ENCODE measurements around the gene NXT1. TPM values are rescaled to one million over a fixed set of nuclear protein-coding genes. Genes with fewer than 3 reads are reported as not detected.

NXT1 gene
- total RNA-seq, 1 experiment from 2014 or later = 7.9 TPM

DNA sequence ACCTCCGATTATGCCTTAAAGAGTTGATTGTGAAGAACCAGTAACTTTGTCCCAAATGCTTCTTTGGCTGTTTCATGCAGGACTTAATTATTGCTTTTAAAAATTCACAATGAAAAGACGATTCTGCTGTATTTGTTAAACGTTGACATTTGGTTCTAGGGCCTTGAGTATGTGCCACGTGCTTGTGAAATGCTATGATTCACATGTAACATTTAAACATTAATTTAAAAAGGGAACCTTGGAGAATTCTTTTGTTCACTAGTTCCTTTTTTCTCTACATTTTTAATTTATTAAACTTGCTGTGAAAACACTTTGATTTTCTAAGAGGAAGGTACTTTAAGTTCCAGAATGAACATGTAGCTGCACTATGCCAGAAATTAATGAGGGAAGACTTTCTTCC is 20.9 kb downstream of the NXT1 start:
- no peak for DNase-seq
- no peak overlapping the region for H3K27ac Mint-ChIP-seq (ENCODE audit: unreplicated experiment)
- H3K36me3 Mint-ChIP-seq (ENCODE audit: insufficient read depth, unreplicated experiment) = no peaks in the 10 kb centered on the region
- H3K4me3 Mint-ChIP-seq (ENCODE audit: low read depth, unreplicated experiment) = no peak overlapping the region
- intact Hi-C loops (cut with micrococcal nuclease; ENCODE audit: unreplicated experiment) = no loop called here
- no peaks in the 10 kb centered on the region for H3K9me3 Mint-ChIP-seq (ENCODE audit: low read depth, unreplicated experiment)
- BruUV-seq (replicated peaks) = no TSS peak
- CTCF ChIA-PET = no interaction called here
- no peaks in the 10 kb centered on the region for H3K4me1 Mint-ChIP-seq (ENCODE audit: low read depth, unreplicated experiment)
- TF ChIP-seq, protein P1, sequence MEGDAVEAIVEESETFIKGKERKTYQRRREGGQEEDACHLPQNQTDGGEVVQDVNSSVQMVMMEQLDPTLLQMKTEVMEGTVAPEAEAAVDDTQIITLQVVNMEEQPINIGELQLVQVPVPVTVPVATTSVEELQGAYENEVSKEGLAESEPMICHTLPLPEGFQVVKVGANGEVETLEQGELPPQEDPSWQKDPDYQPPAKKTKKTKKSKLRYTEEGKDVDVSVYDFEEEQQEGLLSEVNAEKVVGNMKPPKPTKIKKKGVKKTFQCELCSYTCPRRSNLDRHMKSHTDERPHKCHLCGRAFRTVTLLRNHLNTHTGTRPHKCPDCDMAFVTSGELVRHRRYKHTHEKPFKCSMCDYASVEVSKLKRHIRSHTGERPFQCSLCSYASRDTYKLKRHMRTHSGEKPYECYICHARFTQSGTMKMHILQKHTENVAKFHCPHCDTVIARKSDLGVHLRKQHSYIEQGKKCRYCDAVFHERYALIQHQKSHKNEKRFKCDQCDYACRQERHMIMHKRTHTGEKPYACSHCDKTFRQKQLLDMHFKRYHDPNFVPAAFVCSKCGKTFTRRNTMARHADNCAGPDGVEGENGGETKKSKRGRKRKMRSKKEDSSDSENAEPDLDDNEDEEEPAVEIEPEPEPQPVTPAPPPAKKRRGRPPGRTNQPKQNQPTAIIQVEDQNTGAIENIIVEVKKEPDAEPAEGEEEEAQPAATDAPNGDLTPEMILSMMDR (IDR thresholded peaks at IDR 0.05; ENCODE audit: unreplicated experiment) = no peak
- H3K27me3 Mint-ChIP-seq (ENCODE audit: unreplicated experiment) = no peaks in the 10 kb centered on the region

DNA sequence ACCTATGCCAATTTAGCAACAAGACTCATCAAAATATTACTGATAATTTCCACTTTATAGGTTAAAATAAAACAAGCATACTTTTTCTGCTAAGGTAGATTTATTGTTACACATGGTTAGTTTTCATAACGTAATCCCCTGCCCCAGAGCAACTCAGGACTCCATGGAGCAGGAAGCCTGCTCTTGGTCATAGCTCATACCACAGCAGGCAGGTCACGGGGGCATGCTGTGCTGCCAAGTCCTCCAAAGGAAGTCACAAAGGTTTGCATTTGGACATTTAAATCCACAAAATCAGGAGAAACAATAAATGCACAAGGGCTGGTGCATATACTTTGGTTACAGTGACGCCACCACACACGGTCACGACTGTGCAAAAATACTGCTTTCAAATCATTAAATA is 23.9 kb downstream of the NXT1 start:
- Mint-ChIP-seq H3K4me1 (ENCODE audit: low read depth, unreplicated experiment) (no peaks in the 10 kb centered on the region), H3K27me3 (ENCODE audit: unreplicated experiment) (no peaks in the 10 kb centered on the region), H3K4me3 (ENCODE audit: low read depth, unreplicated experiment) (no peak overlapping the region), H3K27ac (ENCODE audit: unreplicated experiment) (no peak overlapping the region), H3K9me3 (ENCODE audit: low read depth, unreplicated experiment) (no peaks in the 10 kb centered on the region), H3K36me3 (ENCODE audit: insufficient read depth, unreplicated experiment) (no peaks in the 10 kb centered on the region)
- no peak for DNase-seq
- CTCF ChIA-PET = no interaction called here
- intact Hi-C loops (cut with micrococcal nuclease; ENCODE audit: unreplicated experiment) = no loop called here
- no TSS peak for BruUV-seq (replicated peaks)
- TF ChIP-seq, protein P1 (IDR thresholded peaks at IDR 0.05; ENCODE audit: unreplicated experiment) = no peak

DNA sequence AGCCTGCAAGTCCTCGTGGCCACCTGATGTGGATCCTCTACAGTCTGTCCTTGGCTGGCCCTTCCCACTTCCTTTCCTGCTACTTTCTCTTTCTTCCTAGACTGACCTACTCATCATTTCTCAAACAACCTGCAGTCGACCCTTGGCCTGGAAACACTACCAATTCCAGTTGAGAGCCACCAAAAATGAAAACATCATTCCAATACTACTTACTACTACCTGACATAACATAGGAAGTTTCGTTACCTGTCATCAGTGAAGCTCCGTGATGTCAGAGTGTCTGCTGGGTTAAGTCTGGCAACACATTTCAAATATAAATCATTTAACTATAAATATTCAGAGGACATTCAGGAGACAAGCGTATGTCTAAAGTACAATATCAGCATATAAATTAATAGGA is 25.2 kb downstream of the NXT1 start:
- Mint-ChIP-seq H3K27me3 (ENCODE audit: unreplicated experiment) (no peaks in the 10 kb centered on the region), H3K4me3 (ENCODE audit: low read depth, unreplicated experiment) (no peak overlapping the region), H3K9me3 (ENCODE audit: low read depth, unreplicated experiment) (no peaks in the 10 kb centered on the region), H3K36me3 (ENCODE audit: insufficient read depth, unreplicated experiment) (no peaks in the 10 kb centered on the region), H3K27ac (ENCODE audit: unreplicated experiment) (no peak overlapping the region), H3K4me1 (ENCODE audit: low read depth, unreplicated experiment) (no peaks in the 10 kb centered on the region)
- BruUV-seq (replicated peaks) = no TSS peak
- intact Hi-C loops (cut with micrococcal nuclease; ENCODE audit: unreplicated experiment) = no loop called here
- TF ChIP-seq, protein P1 (IDR thresholded peaks at IDR 0.05; ENCODE audit: unreplicated experiment) = no peak
- CTCF ChIA-PET = no interaction called here
- no peak for DNase-seq

DNA sequence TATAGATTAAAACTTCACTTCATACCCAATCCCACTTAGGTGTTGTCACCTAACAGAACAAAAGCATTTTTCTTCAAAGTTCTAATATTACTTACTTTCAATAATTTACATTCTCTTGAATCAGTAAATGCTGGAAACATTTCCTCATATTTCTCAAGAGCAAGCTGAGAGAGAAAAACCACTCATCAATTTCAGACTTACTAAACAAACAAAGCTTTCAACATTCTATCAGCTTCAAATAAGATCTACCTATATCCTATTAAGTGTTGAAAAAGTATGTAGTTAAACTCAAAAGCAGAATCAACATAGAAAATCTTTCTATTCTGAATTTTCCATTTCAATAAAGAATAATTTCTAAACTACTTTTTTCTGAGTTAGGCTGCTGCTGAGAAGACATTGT is 29.2 kb downstream of the NXT1 start:
- CTCF ChIA-PET = no interaction called here
- H3K27me3 Mint-ChIP-seq (ENCODE audit: unreplicated experiment) = no peaks in the 10 kb centered on the region
- DNase-seq = no peak
- TF ChIP-seq, protein P1 (IDR thresholded peaks at IDR 0.05; ENCODE audit: unreplicated experiment) = no peak
- no peaks in the 10 kb centered on the region for H3K4me1 Mint-ChIP-seq (ENCODE audit: low read depth, unreplicated experiment)
- intact Hi-C loops (cut with micrococcal nuclease; ENCODE audit: unreplicated experiment) = no loop called here
- H3K36me3 Mint-ChIP-seq (ENCODE audit: insufficient read depth, unreplicated experiment) = no peaks in the 10 kb centered on the region
- BruUV-seq (replicated peaks) = no TSS peak
- no peak overlapping the region for H3K27ac Mint-ChIP-seq (ENCODE audit: unreplicated experiment)
- no peak overlapping the region for H3K4me3 Mint-ChIP-seq (ENCODE audit: low read depth, unreplicated experiment)
- H3K9me3 Mint-ChIP-seq (ENCODE audit: low read depth, unreplicated experiment) = no peaks in the 10 kb centered on the region

DNA sequence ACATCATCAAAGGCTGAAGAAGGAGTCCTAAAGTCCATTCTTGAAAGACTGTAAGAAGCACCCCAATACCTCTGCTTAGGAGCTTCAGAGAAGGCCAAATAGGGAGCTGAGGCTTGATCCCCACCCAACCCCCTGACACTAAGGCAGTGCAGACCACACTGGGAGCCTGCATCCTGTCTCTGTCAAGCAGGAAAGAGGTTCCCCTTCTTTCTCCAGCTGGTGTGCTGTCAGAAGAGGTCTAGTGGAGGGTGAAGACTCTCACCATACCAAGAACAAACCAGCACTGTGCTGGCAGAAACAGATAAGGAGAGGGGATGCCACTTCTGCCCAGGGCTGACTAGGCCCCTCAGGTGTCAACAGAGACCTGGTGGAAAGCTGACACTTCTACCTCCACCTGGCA is 31.3 kb downstream of the NXT1 start:
- intact Hi-C loops (cut with micrococcal nuclease; ENCODE audit: unreplicated experiment) = no loop called here
- DNase-seq = no peak
- CTCF ChIA-PET = no interaction called here
- Mint-ChIP-seq H3K4me3 (ENCODE audit: low read depth, unreplicated experiment) (no peak overlapping the region), H3K36me3 (ENCODE audit: insufficient read depth, unreplicated experiment) (no peaks in the 10 kb centered on the region), H3K27ac (ENCODE audit: unreplicated experiment) (no peak overlapping the region), H3K4me1 (ENCODE audit: low read depth, unreplicated experiment) (no peaks in the 10 kb centered on the region), H3K27me3 (ENCODE audit: unreplicated experiment) (no peaks in the 10 kb centered on the region), H3K9me3 (ENCODE audit: low read depth, unreplicated experiment) (no peaks in the 10 kb centered on the region)
- BruUV-seq (replicated peaks) = no TSS peak
- TF ChIP-seq, protein P1 (IDR thresholded peaks at IDR 0.05; ENCODE audit: unreplicated experiment) = no peak
